H9 (cell line): ENCODE results near the gene TTC28. TPM values are rescaled to one million over a fixed set of nuclear protein-coding genes. Genes with fewer than 3 reads are reported as not detected.

Experiments
- DNase-seq: peaks from one replicate; pipeline ENCODE4 v3.0.0-alpha.2; 2017
- H2AFZ ChIP-seq: one replicate; pipeline ENCODE4 v1.6.1; 2013; ENCODE audit warnings: mild to moderate bottlenecking, low read length, control low read depth, moderate library complexity
- H2AK5ac ChIP-seq: 2 replicates; pipeline ENCODE4 v1.6.1; 2013; ENCODE audit warnings: low read length, control low read depth, mixed read lengths; ENCODE audit not compliant: insufficient read length
- H2BK120ac ChIP-seq: one replicate; pipeline ENCODE4 v1.6.1; 2013; ENCODE audit warnings: low read depth, mild to moderate bottlenecking, low read length, control low read depth, inconsistent platforms; ENCODE audit not compliant: poor library complexity, severe bottlenecking
- H2BK12ac ChIP-seq: 2 replicates; pipeline ENCODE4 v1.6.1; 2013; ENCODE audit warnings: low read length, control low read depth, mixed read lengths, low read depth; ENCODE audit not compliant: insufficient read length
- H2BK15ac ChIP-seq: 2 replicates; pipeline ENCODE4 v1.6.1; 2013; ENCODE audit warnings: low read depth, low read length, control low read depth
- H2BK20ac ChIP-seq: one replicate; pipeline ENCODE4 v1.6.1; 2013; ENCODE audit warnings: low read depth, mild to moderate bottlenecking, low read length, control low read depth, inconsistent platforms; ENCODE audit not compliant: poor library complexity, severe bottlenecking
- H2BK5ac ChIP-seq: 2 replicates; pipeline ENCODE4 v1.6.1; 2013; ENCODE audit warnings: low read length, control low read depth, mixed read lengths; ENCODE audit not compliant: insufficient read length
- H3K14ac ChIP-seq: 2 replicates; pipeline ENCODE4 v1.6.1; 2013; ENCODE audit warnings: low read length, control low read depth; ENCODE audit not compliant: insufficient read depth
- H3K18ac ChIP-seq: 2 replicates; pipeline ENCODE4 v1.6.1; 2013; ENCODE audit warnings: low read depth, mild to moderate bottlenecking, mixed read lengths, low read length, control low read depth; ENCODE audit not compliant: insufficient read length
- H3K23ac ChIP-seq: 2 replicates; pipeline ENCODE4 v1.6.1; 2013; ENCODE audit warnings: low read length, control low read depth, mixed read lengths, low read depth; ENCODE audit not compliant: insufficient read length
- H3K23me2 ChIP-seq: 2 replicates; pipeline ENCODE4 v1.6.1; 2013; ENCODE audit warnings: low read depth, mild to moderate bottlenecking, mixed read lengths, low read length, control low read depth; ENCODE audit not compliant: insufficient read length, poor library complexity, severe bottlenecking
- H3K27ac ChIP-seq: 2 replicates; pipeline ENCODE4 v1.5.1; 2013; ENCODE audit warnings: low read length, control low read depth, mixed read lengths, low read depth; ENCODE audit not compliant: insufficient read length
- H3K27me3 ChIP-seq: 2 replicates; pipeline ENCODE4 v1.6.1; 2013; ENCODE audit warnings: low read length, control low read depth, inconsistent platforms; ENCODE audit not compliant: insufficient read depth
- H3K4ac ChIP-seq: 2 replicates; pipeline ENCODE4 v1.6.1; 2013; ENCODE audit warnings: low read depth, mild to moderate bottlenecking, control low read depth, inconsistent platforms, low read length, moderate library complexity
- H3K4me1 ChIP-seq: 2 replicates; pipeline ENCODE4 v1.6.1; 2013; ENCODE audit warnings: low read length, control low read depth, inconsistent platforms; ENCODE audit not compliant: insufficient read depth
- H3K4me2 ChIP-seq: 2 replicates; pipeline ENCODE4 v1.6.1; 2013; ENCODE audit warnings: low read length, control low read depth, mixed read lengths; ENCODE audit not compliant: insufficient read length, insufficient read depth
- H3K56ac ChIP-seq: 2 replicates; pipeline ENCODE4 v1.6.1; 2013; ENCODE audit warnings: low read depth, mild to moderate bottlenecking, mixed read lengths, low read length, control low read depth; ENCODE audit not compliant: insufficient read length
- H3K79me1 ChIP-seq: 2 replicates; pipeline ENCODE4 v1.6.1; 2013; ENCODE audit warnings: low read depth, mild to moderate bottlenecking, moderate library complexity, low read length, control low read depth, inconsistent platforms; ENCODE audit not compliant: insufficient read depth, poor library complexity, severe bottlenecking
- H3K79me2 ChIP-seq: 2 replicates; pipeline ENCODE4 v1.6.1; 2013; ENCODE audit warnings: low read length, control low read depth, inconsistent platforms; ENCODE audit not compliant: insufficient read depth
- H3K9ac ChIP-seq: 2 replicates; pipeline ENCODE4 v1.6.1; 2013; ENCODE audit warnings: low read length, control low read depth, mixed read lengths; ENCODE audit not compliant: insufficient read length; ENCODE audit errors: extremely low read depth
- H3K9me3 ChIP-seq: one replicate; pipeline ENCODE4 v1.6.1; 2013; ENCODE audit warnings: low read depth, low read length, inconsistent platforms; ENCODE audit not compliant: control insufficient read depth
- H3T11ph ChIP-seq: one replicate; pipeline ENCODE4 v1.6.1; 2013; ENCODE audit warnings: mild to moderate bottlenecking, low read length, control low read depth, inconsistent platforms
- H4K20me1 ChIP-seq: one replicate; pipeline ENCODE4 v1.6.1; 2013; ENCODE audit not compliant: control insufficient read depth, insufficient read length, insufficient read depth
- H4K5ac ChIP-seq: 2 replicates; pipeline ENCODE4 v1.6.1; 2013; ENCODE audit warnings: low read depth, mild to moderate bottlenecking, mixed read lengths, low read length, control low read depth; ENCODE audit not compliant: insufficient read length
- H4K8ac ChIP-seq: replicated peaks from 2 replicates; pipeline ENCODE4 v1.6.1; 2013; ENCODE audit warnings: low read length, control low read depth, mixed read lengths, low read depth; ENCODE audit not compliant: insufficient read length
- H4K91ac ChIP-seq: 2 replicates; pipeline ENCODE4 v1.6.1; 2013; ENCODE audit warnings: low read depth, mild to moderate bottlenecking, moderate library complexity, mixed read lengths, low read length, control low read depth; ENCODE audit not compliant: insufficient read length
- H3K27ac Mint-ChIP-seq, 3 experiments: 2 replicates in 2 of 3; 3 replicates in 1 of 3; pipeline ENCODE4 v1.8.0; 2020 to 2021; ENCODE audit warnings: mixed read lengths in 3 of 3, mild to moderate bottlenecking in 1 of 3, moderate library complexity in 1 of 3
- H3K27me3 Mint-ChIP-seq: 2 replicates; pipeline ENCODE4 v1.8.0; 2021; ENCODE audit warnings: low read depth, mild to moderate bottlenecking, moderate library complexity, mixed read lengths
- H3K36me3 Mint-ChIP-seq, 3 experiments: 2 replicates in 2 of 3; 3 replicates in 1 of 3; pipeline ENCODE4 v1.8.0; 2020 to 2021; ENCODE audit warnings: low read depth in 3 of 3, mixed read lengths in 3 of 3; ENCODE audit not compliant: insufficient read depth in 1 of 3
- H3K4me1 Mint-ChIP-seq, 2 experiments: 2 replicates each; pipeline ENCODE4 v1.8.0; 2020; ENCODE audit warnings: mixed read lengths in 2 of 2
- H3K4me3 Mint-ChIP-seq, 2 experiments: 2 replicates in 1 of 2; 3 replicates in 1 of 2; pipeline ENCODE4 v1.8.0; 2020 to 2021; ENCODE audit warnings: mild to moderate bottlenecking in 2 of 2, mixed read lengths in 2 of 2, moderate library complexity in 1 of 2
- H3K9me3 Mint-ChIP-seq, 2 experiments: 2 replicates in 1 of 2; 3 replicates in 1 of 2; pipeline ENCODE4 v1.8.0; 2020; ENCODE audit warnings: mild to moderate bottlenecking in 2 of 2, mixed read lengths in 2 of 2, moderate library complexity in 1 of 2
- WGBS: extraction: QIAGEN DNeasy Blood & Tissue Kit; methylation state at CpG from one replicate; pipeline ENCODE4 v1.1.7; 2013; ENCODE audit warnings: missing lambda C conversion rate, low lambda C conversion rate, mixed read lengths; ENCODE audit not compliant: insufficient read length; ENCODE audit errors: extremely low coverage; 5-methylcytosine and 5-hydroxymethylcytosine counted together
- total RNA-seq: library from RNA; stranded (reverse); gene quantifications from 2 replicates; pipeline ENCODE4 v1.2.1, GENCODE V29; 2021
- TF ChIP-seq, protein P1 (sequence below): fragments of 200-600 bp; sonication (generic); conservative IDR thresholded peaks from 3 replicates; pipeline ENCODE4 v1.8.0; 2021; ENCODE audit warnings: antibody characterized with exemption, mild to moderate bottlenecking

The TTC28 gene
- total RNA-seq, 1 experiment from 2014 or later: 13.6 TPM

DNA sequence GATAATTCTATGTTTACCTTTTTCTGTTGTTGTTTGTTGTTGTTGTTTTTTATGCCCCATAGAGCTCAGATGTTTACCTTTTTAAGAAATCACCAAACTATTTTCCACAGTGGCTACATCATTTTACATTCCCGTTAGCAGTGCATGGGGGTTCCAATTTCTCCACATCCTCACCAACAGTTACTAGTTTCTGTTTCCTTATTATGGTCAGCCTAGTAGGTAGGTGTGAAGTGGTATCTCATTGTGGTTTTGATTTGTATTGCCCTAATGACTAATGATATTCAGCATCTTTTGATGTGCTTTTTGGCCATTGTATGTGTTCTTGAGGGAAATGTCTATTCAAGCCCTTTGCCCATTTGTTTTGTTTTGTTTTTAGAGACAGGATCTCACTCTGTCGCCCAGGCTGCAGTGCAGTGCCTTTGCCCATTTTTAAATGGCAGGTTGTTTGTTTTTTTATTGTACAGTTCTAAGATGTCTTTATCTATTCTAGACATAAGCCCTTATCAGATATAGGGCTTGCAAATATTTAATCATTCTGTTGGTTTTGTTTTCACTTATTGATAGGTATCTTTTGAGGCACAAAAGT lies 34.5 kb upstream of the TTC28 start:
- H3K23ac ChIP-seq: no peak overlapping the region
- H3K56ac ChIP-seq: no peak overlapping the region
- H3K4me1 Mint-ChIP-seq: peaks cover 0 to 2% of the 10 kb centered on the region in 2 experiments; a peak in 2 of 4 replicates
- no peak overlapping the region for H2AFZ ChIP-seq
- no peak overlapping the region for H2BK5ac ChIP-seq
- H2BK20ac ChIP-seq: no peak overlapping the region
- no peaks in the 10 kb centered on the region for H3K79me2 ChIP-seq
- no peak overlapping the region for H4K8ac ChIP-seq
- H3K27me3 ChIP-seq: no peaks in the 10 kb centered on the region
- no peak overlapping the region for H4K91ac ChIP-seq
- TF ChIP-seq, protein P1, sequence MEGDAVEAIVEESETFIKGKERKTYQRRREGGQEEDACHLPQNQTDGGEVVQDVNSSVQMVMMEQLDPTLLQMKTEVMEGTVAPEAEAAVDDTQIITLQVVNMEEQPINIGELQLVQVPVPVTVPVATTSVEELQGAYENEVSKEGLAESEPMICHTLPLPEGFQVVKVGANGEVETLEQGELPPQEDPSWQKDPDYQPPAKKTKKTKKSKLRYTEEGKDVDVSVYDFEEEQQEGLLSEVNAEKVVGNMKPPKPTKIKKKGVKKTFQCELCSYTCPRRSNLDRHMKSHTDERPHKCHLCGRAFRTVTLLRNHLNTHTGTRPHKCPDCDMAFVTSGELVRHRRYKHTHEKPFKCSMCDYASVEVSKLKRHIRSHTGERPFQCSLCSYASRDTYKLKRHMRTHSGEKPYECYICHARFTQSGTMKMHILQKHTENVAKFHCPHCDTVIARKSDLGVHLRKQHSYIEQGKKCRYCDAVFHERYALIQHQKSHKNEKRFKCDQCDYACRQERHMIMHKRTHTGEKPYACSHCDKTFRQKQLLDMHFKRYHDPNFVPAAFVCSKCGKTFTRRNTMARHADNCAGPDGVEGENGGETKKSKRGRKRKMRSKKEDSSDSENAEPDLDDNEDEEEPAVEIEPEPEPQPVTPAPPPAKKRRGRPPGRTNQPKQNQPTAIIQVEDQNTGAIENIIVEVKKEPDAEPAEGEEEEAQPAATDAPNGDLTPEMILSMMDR: no peak
- no peak for DNase-seq
- no peak overlapping the region for H3T11ph ChIP-seq
- H3K4me2 ChIP-seq: no peak overlapping the region
- no peaks in the 10 kb centered on the region for H4K20me1 ChIP-seq
- H2BK15ac ChIP-seq: no peak overlapping the region
- no peak overlapping the region for H2BK120ac ChIP-seq
- no peak overlapping the region for H3K27ac ChIP-seq
- no peak overlapping the region for H4K5ac ChIP-seq
- WGBS: no CpG with 5 or more reads among the region's 2 CpGs
- no peaks in the 10 kb centered on the region for H3K9me3 Mint-ChIP-seq
- H3K79me1 ChIP-seq: no peaks in the 10 kb centered on the region
- H2BK12ac ChIP-seq: no peak overlapping the region
- H3K23me2 ChIP-seq: no peaks in the 10 kb centered on the region
- no peaks in the 10 kb centered on the region for H3K4me1 ChIP-seq
- H3K27me3 Mint-ChIP-seq: no peaks in the 10 kb centered on the region
- H3K4ac ChIP-seq: no peak overlapping the region
- no peak overlapping the region for H3K18ac ChIP-seq
- peaks cover 38 to 74% (median 63%) of the 10 kb centered on the region in 3 experiments for H3K36me3 Mint-ChIP-seq
- no peak overlapping the region for H3K14ac ChIP-seq
- H2AK5ac ChIP-seq: no peak overlapping the region
- no peak overlapping the region for H3K4me3 Mint-ChIP-seq
- no peak overlapping the region for H3K9ac ChIP-seq
- no peak overlapping the region; a peak in 1 of 7 replicates for H3K27ac Mint-ChIP-seq
- H3K9me3 ChIP-seq: no peaks in the 10 kb centered on the region
